Neural progenitor cell (in vitro differentiated cells): Measurements from ENCODE around the gene NAA15. TPM values are rescaled to one million over a fixed set of nuclear protein-coding genes. Genes with fewer than 3 reads are reported as not detected.

Source experiments
- DNase-seq: peaks from one replicate; pipeline ENCODE4 v3.0.0-alpha.2; 2016; ENCODE audit warnings: low spot score
- H2AFZ ChIP-seq: fragments of 200-600 bp; sonication (generic); replicated peaks from 2 replicates; pipeline ENCODE4 v1.6.1; 2016; ENCODE audit warnings: antibody characterized with exemption
- H3F3A ChIP-seq: fragments of 200-600 bp; sonication (generic); 2 replicates; pipeline ENCODE4 v1.6.1; 2016; ENCODE audit warnings: antibody characterized with exemption, low read depth
- H3K27ac ChIP-seq: fragments of 200-600 bp; sonication (generic); 2 replicates; pipeline ENCODE4 v1.5.1; 2016; ENCODE audit warnings: mild to moderate bottlenecking
- H3K27me3 ChIP-seq: fragments of 200-600 bp; sonication (generic); 2 replicates; pipeline ENCODE4 v1.6.1; 2016; ENCODE audit warnings: mild to moderate bottlenecking, moderate library complexity
- H3K36me3 ChIP-seq: fragments of 200-600 bp; sonication (generic); 2 replicates; pipeline ENCODE4 v1.5.1; 2016
- H3K4me1 ChIP-seq: fragments of 200-600 bp; sonication (generic); 2 replicates; pipeline ENCODE4 v1.6.1; 2016; ENCODE audit warnings: mixed run types
- H3K4me2 ChIP-seq: fragments of 200-600 bp; sonication (generic); 2 replicates; pipeline ENCODE4 v1.6.1; 2016
- H3K4me3 ChIP-seq: fragments of 200-600 bp; sonication (generic); 2 replicates; pipeline ENCODE4 v1.5.1; 2016
- H3K79me2 ChIP-seq: fragments of 200-600 bp; sonication (generic); 2 replicates; pipeline ENCODE4 v1.6.1; 2016; ENCODE audit warnings: low read depth
- H3K9ac ChIP-seq: fragments of 200-600 bp; sonication (generic); 2 replicates; pipeline ENCODE4 v1.6.1; 2016
- H3K9me3 ChIP-seq: fragments of 200-600 bp; sonication (generic); 2 replicates; pipeline ENCODE4 v1.5.1; 2016; ENCODE audit warnings: low read depth
- H4K20me1 ChIP-seq: fragments of 200-600 bp; sonication (generic); 2 replicates; pipeline ENCODE4 v1.6.1; 2016; ENCODE audit warnings: low read depth
- H3K27ac Mint-ChIP-seq: 3 replicates; pipeline ENCODE4 v1.8.0; 2021; ENCODE audit warnings: mixed read lengths
- H3K27me3 Mint-ChIP-seq: 2 replicates; pipeline ENCODE4 v1.8.0; 2022; ENCODE audit warnings: low read depth, mild to moderate bottlenecking, inconsistent platforms, moderate library complexity, mixed read lengths; ENCODE audit not compliant: insufficient read depth
- H3K36me3 Mint-ChIP-seq: 3 replicates; pipeline ENCODE4 v1.8.0; 2021; ENCODE audit warnings: mixed read lengths
- H3K4me1 Mint-ChIP-seq: 3 replicates; pipeline ENCODE4 v1.8.0; 2021; ENCODE audit warnings: mixed read lengths
- H3K4me3 Mint-ChIP-seq: 3 replicates; pipeline ENCODE4 v1.8.0; 2021; ENCODE audit warnings: mild to moderate bottlenecking, moderate library complexity, mixed read lengths
- H3K9me3 Mint-ChIP-seq: 3 replicates; pipeline ENCODE4 v1.8.0; 2020; ENCODE audit warnings: mixed read lengths
- CTCF ChIP-seq: fragments of 200-600 bp; sonication (generic); IDR thresholded peaks from 2 replicates; pipeline ENCODE4 v1.5.1; 2017; ENCODE audit warnings: antibody characterized with exemption, mild to moderate bottlenecking
- EZH2 ChIP-seq: fragments of 200-600 bp; sonication (generic); IDR thresholded peaks from 2 replicates; pipeline ENCODE4 v1.6.1; 2017; ENCODE audit warnings: antibody characterized with exemption, mild to moderate bottlenecking, moderate library complexity
- EZH2phosphoT487 ChIP-seq: fragments of 200-600 bp; sonication (generic); IDR thresholded peaks from 2 replicates; pipeline ENCODE4 v1.6.1; 2017; ENCODE audit warnings: antibody characterized with exemption
- total RNA-seq: library from RNA; depleted of rRNA; stranded (reverse); fragments of >200 nt; gene quantifications from 2 replicates; pipeline ENCODE4 v1.2.3, GENCODE V29; 2015; ENCODE audit warnings: low replicate concordance

Gene NAA15
- total RNA-seq, 1 donor from 2014 or later: 69.0 TPM

GRCh38 chr4:139333046-139333445 lies 31.7 kb downstream of the NAA15 start:
- no peak overlapping the region for H3K4me3 ChIP-seq
- TF ChIP-seq EZH2 (no peak), CTCF (no peak), EZH2phosphoT487 (no peak)
- Mint-ChIP-seq H3K27ac (no peak overlapping the region), H3K36me3 (peaks cover 21% of the 10 kb centered on the region), H3K27me3 (no peaks in the 10 kb centered on the region), H3K4me3 (no peak overlapping the region), H3K4me1 (no peaks in the 10 kb centered on the region), H3K9me3 (peaks cover 5% of the 10 kb centered on the region)
- no peaks in the 10 kb centered on the region for H3K9me3 ChIP-seq
- no peak for DNase-seq
- H2AFZ ChIP-seq: no peak overlapping the region
- peaks cover 6% of the 10 kb centered on the region for H3F3A ChIP-seq
- no peak overlapping the region for H3K27ac ChIP-seq
- peaks cover 7% of the 10 kb centered on the region for H3K4me1 ChIP-seq
- no peak overlapping the region for H3K9ac ChIP-seq
- H4K20me1 ChIP-seq: peaks cover 27% of the 10 kb centered on the region
- H3K36me3 ChIP-seq: peaks cover 24% of the 10 kb centered on the region
- no peak overlapping the region for H3K4me2 ChIP-seq
- H3K27me3 ChIP-seq: no peaks in the 10 kb centered on the region
- peaks cover 98% of the 10 kb centered on the region for H3K79me2 ChIP-seq

- peaks cover 13% of the 10 kb centered on the region for H3K36me3 ChIP-seq
- Mint-ChIP-seq H3K9me3 (no peaks in the 10 kb centered on the region), H3K4me3 (no peak overlapping the region), H3K27me3 (no peaks in the 10 kb centered on the region), H3K27ac (no peak overlapping the region), H3K36me3 (peaks cover 20% of the 10 kb centered on the region), H3K4me1 (no peaks in the 10 kb centered on the region)
- H3K4me2 ChIP-seq: no peak overlapping the region
- H3K79me2 ChIP-seq: peaks cover 84% of the 10 kb centered on the region
- no peak overlapping the region for H2AFZ ChIP-seq
- H3K9ac ChIP-seq: no peak overlapping the region
- no peak overlapping the region for H3K4me3 ChIP-seq
- peaks cover 12% of the 10 kb centered on the region for H4K20me1 ChIP-seq
- no peaks in the 10 kb centered on the region for H3K4me1 ChIP-seq
- TF ChIP-seq EZH2phosphoT487: no peak
- no peak for TF ChIP-seq EZH2
- TF ChIP-seq CTCF: no peak
- H3K27ac ChIP-seq: no peak overlapping the region
- H3F3A ChIP-seq: no peaks in the 10 kb centered on the region
- H3K27me3 ChIP-seq: no peaks in the 10 kb centered on the region
- H3K9me3 ChIP-seq: no peaks in the 10 kb centered on the region
- DNase-seq: no peak
These were observed 36.3 kb downstream of the NAA15 start for GRCh38 chr4:139337612-139338011.

GRCh38 chr4:139361301-139361700 lies 60.0 kb downstream of the NAA15 start:
- Histone ChIP-seq H3K36me3 (peaks cover 41% of the 10 kb centered on the region), H3K27ac (no peak overlapping the region)
- TF ChIP-seq CTCF (no peak), EZH2phosphoT487 (no peak), EZH2 (no peak)

More at GRCh38 chr4:139361301-139361700, 60.0 kb downstream of the NAA15 start:
- Histone ChIP-seq H3K9ac (no peak overlapping the region), H3K27me3 (no peaks in the 10 kb centered on the region), H3K4me1 (no peaks in the 10 kb centered on the region), H3K79me2 (peaks cover 7% of the 10 kb centered on the region), H3F3A (no peaks in the 10 kb centered on the region), H3K4me2 (no peak overlapping the region), H3K4me3 (no peak overlapping the region), H4K20me1 (no peaks in the 10 kb centered on the region), H2AFZ (no peak overlapping the region), H3K9me3 (no peaks in the 10 kb centered on the region)
- Mint-ChIP-seq H3K9me3 (no peaks in the 10 kb centered on the region), H3K36me3 (peaks cover 22% of the 10 kb centered on the region), H3K4me3 (no peak overlapping the region), H3K4me1 (no peaks in the 10 kb centered on the region), H3K27me3 (no peaks in the 10 kb centered on the region), H3K27ac (no peak overlapping the region)
- no peak for DNase-seq
